Karpas-422 (cell line): ENCODE results near the gene AKAP5. TPM values are rescaled to one million over a fixed set of nuclear protein-coding genes. Genes with fewer than 3 reads are reported as not detected.

Experiments
- DNase-seq: peaks from one replicate; pipeline ENCODE4 v3.0.0-alpha.2; 2015
- H2AFZ ChIP-seq: fragments of 200-600 bp; sonication (generic); 2 replicates; pipeline ENCODE4 v1.6.1; 2014; ENCODE audit warnings: antibody characterized with exemption, low read length, mixed read lengths
- H3K27ac ChIP-seq: fragments of 200-600 bp; sonication (generic); 2 replicates; pipeline ENCODE4 v1.5.1; 2014; ENCODE audit warnings: mild to moderate bottlenecking, low read length, moderate library complexity
- H3K27me3 ChIP-seq: fragments of 200-600 bp; sonication (generic); 2 replicates; pipeline ENCODE4 v1.6.1; 2014; ENCODE audit warnings: low read length, mixed read lengths
- H3K36me3 ChIP-seq: fragments of 200-600 bp; sonication (generic); 2 replicates; pipeline ENCODE4 v1.6.1; 2014; ENCODE audit warnings: low read length, mixed read lengths; ENCODE audit not compliant: insufficient read depth
- H3K4me1 ChIP-seq: fragments of 200-600 bp; sonication (generic); 2 replicates; pipeline ENCODE4 v1.6.1; 2014; ENCODE audit warnings: mild to moderate bottlenecking, low read length, mixed read lengths
- H3K4me2 ChIP-seq: fragments of 200-600 bp; sonication (generic); 2 replicates; pipeline ENCODE4 v1.6.1; 2014; ENCODE audit warnings: low read length, low read depth, mild to moderate bottlenecking; ENCODE audit not compliant: poor library complexity, severe bottlenecking
- H3K4me3 ChIP-seq: fragments of 200-600 bp; sonication (generic); 2 replicates; pipeline ENCODE4 v1.5.1; 2014; ENCODE audit warnings: mild to moderate bottlenecking, antibody characterized with exemption, low read length, mixed read lengths
- H3K79me2 ChIP-seq: fragments of 200-600 bp; sonication (generic); 2 replicates; pipeline ENCODE4 v1.6.1; 2014; ENCODE audit warnings: mild to moderate bottlenecking, low read length, mixed read lengths
- H3K9ac ChIP-seq: fragments of 200-600 bp; sonication (generic); 2 replicates; pipeline ENCODE4 v1.6.0; 2014; ENCODE audit warnings: low read length
- H3K9me2 ChIP-seq: fragments of 200-600 bp; sonication (generic), shearing (Covaris generic); replicated peaks from 2 replicates; pipeline ENCODE4 v1.6.0; 2014; ENCODE audit warnings: mild to moderate bottlenecking, low read length, moderate library complexity; ENCODE audit not compliant: insufficient read depth
- H3K9me3 ChIP-seq: fragments of 300-700, 200-600 bp; sonication (generic); 2 replicates; pipeline ENCODE4 v1.6.1; 2014; ENCODE audit warnings: low read length, mixed read lengths
- H4K20me1 ChIP-seq: fragments of 200-600 bp; sonication (generic); 2 replicates; pipeline ENCODE4 v1.6.1; 2014; ENCODE audit warnings: mild to moderate bottlenecking, antibody characterized with exemption, low read length, low read depth; ENCODE audit not compliant: insufficient read depth
- total RNA-seq: library from RNA; depleted of rRNA; stranded (reverse); fragments of >200 nt; shearing (Covaris generic); gene quantifications from 2 replicates; pipeline ENCODE4 v1.2.3, GENCODE V29; 2014; ENCODE audit warnings: low replicate concordance; rRNA removed

The AKAP5 gene
- 0.22 and 0.56 TPM in 2 replicates for total RNA-seq

GRCh38 chr14:64465191-64465822 is at the start of gene AKAP5:
Gene AKAP5, plus strand, starts transcription at chr14:64465499. Its CDS starts 2,896 bp downstream, at chr14:64468395.
- no peaks in the 10 kb centered on the region for H3K9me2 ChIP-seq
- H3K4me1 ChIP-seq = peaks cover 48% of the 10 kb centered on the region
- peak within 1 kb of the TSS; percentile 72 for H3K4me3 ChIP-seq
- peak within 1 kb of the TSS; percentile 99 for H3K4me2 ChIP-seq
- peaks cover 31% of the 10 kb centered on the region for H4K20me1 ChIP-seq
- no peaks in the 10 kb centered on the region for H3K27me3 ChIP-seq
- no peaks in the 10 kb centered on the region for H3K9me3 ChIP-seq
- peaks cover 13% of the 10 kb centered on the region for H3K36me3 ChIP-seq
- H3K9ac ChIP-seq = peak within 1 kb of the TSS; percentile 70
- no peaks in the 10 kb centered on the region for H3K79me2 ChIP-seq
- H2AFZ ChIP-seq = 0 out of 2 replicates have a peak within 1 kb of the TSS, but pooled peaks have one; percentile 32
- DNase-seq = peak; percentile 81
- no peak within 1 kb of the TSS for H3K27ac ChIP-seq

- Histone ChIP-seq H3K27ac (no peak overlapping the region), H3K9me2 (no peaks in the 10 kb centered on the region), H3K79me2 (0 out of 2 replicates have a peak, but pooled peaks cover 7% of the 10 kb centered on the region), H3K4me3 (no peak overlapping the region), H3K9me3 (no peaks in the 10 kb centered on the region), H3K27me3 (no peaks in the 10 kb centered on the region), H4K20me1 (no peaks in the 10 kb centered on the region), H3K36me3 (peaks cover 61% of the 10 kb centered on the region), H3K9ac (no peak overlapping the region), H2AFZ (no peak overlapping the region), H3K4me2 (no peak overlapping the region), H3K4me1 (no peaks in the 10 kb centered on the region)
- DNase-seq = no peak
Measured at GRCh38 chr14:64416348-64416932, 48.9 kb upstream of the AKAP5 start.

- Histone ChIP-seq H3K79me2 (0 out of 2 replicates have a peak, but pooled peaks cover 7% of the 10 kb centered on the region), H3K4me3 (no peak overlapping the region), H3K4me1 (no peaks in the 10 kb centered on the region), H3K9me3 (no peaks in the 10 kb centered on the region), H3K36me3 (peaks cover 63% of the 10 kb centered on the region), H3K9me2 (no peaks in the 10 kb centered on the region), H3K4me2 (no peak overlapping the region), H3K27me3 (no peaks in the 10 kb centered on the region), H2AFZ (no peak overlapping the region), H3K9ac (no peak overlapping the region), H3K27ac (no peak overlapping the region), H4K20me1 (no peaks in the 10 kb centered on the region)
- DNase-seq = no peak
Measured at GRCh38 chr14:64417055-64417770, 48.1 kb upstream of the AKAP5 start.

- peaks cover 67% of the 10 kb centered on the region for H3K36me3 ChIP-seq
- H3K4me1 ChIP-seq = no peaks in the 10 kb centered on the region
- H3K4me3 ChIP-seq = no peak overlapping the region
- no peaks in the 10 kb centered on the region for H4K20me1 ChIP-seq
- no peaks in the 10 kb centered on the region for H3K9me3 ChIP-seq
- H3K9me2 ChIP-seq = no peaks in the 10 kb centered on the region
- no peak overlapping the region for H3K27ac ChIP-seq
- 0 out of 2 replicates have a peak, but pooled peaks cover 7% of the 10 kb centered on the region for H3K79me2 ChIP-seq
- DNase-seq = no peak
- no peaks in the 10 kb centered on the region for H3K27me3 ChIP-seq
- no peak overlapping the region for H3K4me2 ChIP-seq
- no peak overlapping the region for H3K9ac ChIP-seq
- no peak overlapping the region for H2AFZ ChIP-seq
Measured at GRCh38 chr14:64417771-64418125, 47.6 kb upstream of the AKAP5 start.

- DNase-seq = no peak
- Histone ChIP-seq H3K27ac (no peak overlapping the region), H3K27me3 (no peaks in the 10 kb centered on the region), H3K4me3 (no peak overlapping the region), H3K79me2 (0 out of 2 replicates have a peak, but pooled peaks cover 9% of the 10 kb centered on the region), H3K9ac (no peak overlapping the region), H3K9me2 (no peaks in the 10 kb centered on the region), H2AFZ (no peak overlapping the region), H4K20me1 (no peaks in the 10 kb centered on the region), H3K36me3 (peaks cover 72% of the 10 kb centered on the region), H3K9me3 (no peaks in the 10 kb centered on the region), H3K4me1 (no peaks in the 10 kb centered on the region), H3K4me2 (no peak overlapping the region)
Measured at GRCh38 chr14:64419003-64419402, 46.3 kb upstream of the AKAP5 start.

GRCh38 chr14:64421166-64421565 is 44.1 kb upstream of the AKAP5 start:
- no peaks in the 10 kb centered on the region for H3K27me3 ChIP-seq
- no peak overlapping the region for H3K9ac ChIP-seq
- no peaks in the 10 kb centered on the region for H3K9me3 ChIP-seq
- no peak overlapping the region for H3K27ac ChIP-seq
- 0 out of 2 replicates have a peak, but pooled peaks cover 9% of the 10 kb centered on the region for H3K79me2 ChIP-seq
- no peaks in the 10 kb centered on the region for H3K4me1 ChIP-seq
- no peaks in the 10 kb centered on the region for H4K20me1 ChIP-seq
- peaks cover 76% of the 10 kb centered on the region for H3K36me3 ChIP-seq
- H2AFZ ChIP-seq = no peak overlapping the region
- H3K9me2 ChIP-seq = no peaks in the 10 kb centered on the region
- no peak overlapping the region for H3K4me2 ChIP-seq
- no peak for DNase-seq
- H3K4me3 ChIP-seq = no peak overlapping the region

- H4K20me1 ChIP-seq = no peaks in the 10 kb centered on the region
- no peak overlapping the region for H3K27ac ChIP-seq
- no peaks in the 10 kb centered on the region for H3K27me3 ChIP-seq
- H3K4me2 ChIP-seq = no peak overlapping the region
- H3K36me3 ChIP-seq = peaks cover 70% of the 10 kb centered on the region
- H3K9me3 ChIP-seq = no peaks in the 10 kb centered on the region
- H3K9me2 ChIP-seq = no peaks in the 10 kb centered on the region
- H3K4me3 ChIP-seq = no peak overlapping the region
- DNase-seq = no peak
- 0 out of 2 replicates have a peak, but pooled peaks cover 10% of the 10 kb centered on the region for H3K79me2 ChIP-seq
- no peak overlapping the region for H3K9ac ChIP-seq
- H2AFZ ChIP-seq = no peak overlapping the region
- no peaks in the 10 kb centered on the region for H3K4me1 ChIP-seq
Measured at GRCh38 chr14:64422005-64422404, 43.3 kb upstream of the AKAP5 start.

- Histone ChIP-seq H3K9me3 (no peaks in the 10 kb centered on the region), H3K4me3 (no peak overlapping the region), H2AFZ (no peak overlapping the region), H3K4me1 (no peaks in the 10 kb centered on the region), H3K36me3 (peaks cover 70% of the 10 kb centered on the region), H3K27me3 (no peaks in the 10 kb centered on the region), H3K9ac (no peak overlapping the region), H3K27ac (no peak overlapping the region), H3K79me2 (0 out of 2 replicates have a peak, but pooled peaks cover 13% of the 10 kb centered on the region), H3K4me2 (no peak overlapping the region), H3K9me2 (no peaks in the 10 kb centered on the region), H4K20me1 (no peaks in the 10 kb centered on the region)
- no peak for DNase-seq
Measured at GRCh38 chr14:64422756-64423155, 42.5 kb upstream of the AKAP5 start.
